Fibroblast of upper back skin (primary cell): ENCODE results near the gene CIPC.

Experiments used
- DNase-seq: peaks from one replicate; pipeline ENCODE4 v3.0.0-alpha.2; 2013

CIPC gene

DNA sequence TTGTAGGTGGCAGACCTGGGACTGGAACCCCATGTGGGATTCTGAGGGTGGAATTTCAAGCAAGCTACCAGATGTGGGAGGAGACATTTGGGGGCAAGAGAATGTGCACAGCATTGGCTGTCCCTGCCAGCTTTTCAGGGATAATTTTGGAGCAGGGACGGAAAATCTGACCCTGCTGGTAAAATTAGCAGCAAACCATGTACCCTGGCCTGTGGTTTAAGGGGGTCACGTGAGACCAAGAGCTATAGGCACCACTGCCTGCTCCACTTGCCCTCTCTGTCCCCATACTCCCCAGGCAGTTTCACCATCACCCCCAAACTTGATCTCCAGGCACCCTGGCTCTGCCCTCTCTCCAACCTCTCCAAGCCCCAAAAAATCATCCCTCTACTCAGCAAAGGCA lies 57.0 kb downstream of the CIPC start:
- no peak for DNase-seq

DNA sequence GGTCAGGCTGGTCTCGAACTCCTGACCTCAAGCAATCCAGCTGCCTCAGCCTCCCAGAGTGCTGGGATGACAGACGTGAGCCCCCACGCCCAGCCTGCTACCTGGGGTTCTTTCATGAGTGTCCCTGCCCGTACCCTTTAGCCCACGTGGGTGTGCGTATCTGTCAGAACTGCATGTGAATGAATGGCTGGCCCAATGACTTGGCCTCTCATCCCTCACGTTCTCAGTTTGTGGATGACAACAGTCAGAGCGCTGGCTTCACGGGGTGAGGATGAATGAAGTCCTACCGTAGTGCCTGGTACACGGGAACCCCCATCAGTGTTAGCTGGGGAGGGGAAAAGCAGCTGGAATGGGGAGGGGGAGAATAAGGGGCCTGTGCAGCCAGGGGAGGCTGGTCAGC lies 59.7 kb downstream of the CIPC start:
- DNase-seq = no peak

DNA sequence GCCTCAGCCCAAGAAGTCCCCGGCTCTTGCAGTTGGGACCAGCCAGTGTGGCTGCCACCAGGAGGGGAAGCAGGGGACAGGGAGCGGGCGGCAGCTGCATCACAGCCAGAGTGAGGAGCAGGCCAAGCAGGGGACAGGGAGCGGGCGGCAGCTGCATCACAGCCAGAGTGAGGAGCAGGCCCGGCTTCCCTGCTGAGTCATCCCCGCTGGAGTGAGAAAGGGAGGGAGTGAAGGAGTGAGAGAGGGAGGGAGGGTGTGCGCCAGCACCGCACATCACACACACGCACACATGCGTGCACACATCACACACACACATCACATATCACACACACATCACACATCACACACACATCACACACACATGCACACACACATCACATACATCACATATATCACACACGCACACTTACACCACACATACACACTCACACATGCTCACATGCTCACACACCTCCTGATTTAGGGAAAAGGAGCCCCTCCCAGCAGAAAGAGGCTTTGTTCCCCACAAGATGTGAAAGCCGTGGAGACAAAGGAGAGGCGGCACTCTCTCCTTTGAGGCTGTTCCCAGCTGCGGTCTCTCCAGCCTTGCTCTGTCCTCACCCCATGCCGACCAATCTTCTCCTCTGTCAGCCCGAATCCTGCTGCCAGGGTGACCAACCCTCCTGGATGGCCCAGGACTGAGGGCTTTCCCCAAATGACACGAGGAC lies 60.3 kb downstream of the CIPC start:
- peak; percentile 70 for DNase-seq

DNA sequence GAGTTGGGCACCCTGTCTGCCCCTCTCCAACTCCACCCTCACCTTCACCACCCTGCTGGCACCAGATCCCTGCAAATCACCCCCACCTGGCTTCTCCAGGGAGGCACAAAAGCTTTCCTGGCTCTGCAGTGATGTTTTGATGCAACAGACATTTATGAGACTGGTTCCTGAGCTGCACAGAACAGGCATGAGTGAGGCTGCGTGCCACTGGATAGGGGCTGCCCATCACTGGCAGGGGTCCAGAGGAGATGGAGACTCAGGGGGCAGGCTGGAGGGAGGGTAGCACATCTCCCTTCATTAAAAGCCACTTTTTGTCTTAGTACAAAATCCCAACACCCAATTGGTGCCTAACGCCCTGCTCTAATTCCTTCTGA lies 60.8 kb downstream of the CIPC start:
- no peak for DNase-seq

DNA sequence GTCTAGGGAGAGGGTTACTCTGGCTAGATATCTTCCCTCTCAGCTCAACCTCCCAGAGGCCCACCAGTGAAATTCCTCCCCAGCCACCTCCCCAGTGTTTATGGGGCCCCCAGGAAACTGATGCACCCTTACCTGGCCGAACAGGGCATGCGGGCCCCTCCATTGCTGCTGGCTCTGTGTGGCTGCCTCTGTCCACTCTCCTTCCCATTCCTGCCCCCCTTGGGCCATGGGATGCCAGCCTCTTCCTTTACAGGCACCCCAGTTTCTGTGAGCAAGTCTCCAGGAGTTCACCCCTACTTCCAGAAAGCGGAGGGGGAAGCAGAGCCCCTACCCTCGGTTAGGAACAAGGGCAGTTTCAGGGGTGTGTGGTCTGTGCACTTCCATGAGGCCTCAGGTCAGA lies 63.0 kb downstream of the CIPC start:
- DNase-seq = no peak
